GM18861 (cell line): ENCODE data around the gene GABRD.

Source experiments
- ATAC-seq: cut with Tn5 transposase; IDR thresholded peaks from one replicate; pipeline ENCODE4 v1.9.1; 2021; ENCODE audit not compliant: unreplicated experiment

GABRD gene

DNA sequence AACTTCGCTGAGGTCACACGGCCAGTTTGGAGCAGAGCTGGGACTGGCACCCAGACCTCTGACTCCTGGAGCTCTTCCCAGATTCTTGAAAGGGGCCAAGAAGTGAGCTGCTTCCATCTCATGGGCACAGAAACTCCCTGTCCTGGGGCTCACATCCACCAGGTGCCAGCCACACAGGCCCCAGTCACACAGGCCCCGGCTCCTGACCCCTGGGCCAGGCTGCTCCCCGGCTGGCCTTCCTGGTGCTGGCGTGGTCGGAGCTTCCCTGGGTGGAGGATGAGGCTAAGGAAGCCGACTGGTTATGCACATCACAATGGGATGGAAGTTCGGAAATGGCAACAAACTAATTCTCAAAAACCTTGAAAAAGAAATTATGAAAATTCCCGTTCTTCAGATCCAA, 3.0 kb upstream of the GABRD start:
- no peak for ATAC-seq

DNA sequence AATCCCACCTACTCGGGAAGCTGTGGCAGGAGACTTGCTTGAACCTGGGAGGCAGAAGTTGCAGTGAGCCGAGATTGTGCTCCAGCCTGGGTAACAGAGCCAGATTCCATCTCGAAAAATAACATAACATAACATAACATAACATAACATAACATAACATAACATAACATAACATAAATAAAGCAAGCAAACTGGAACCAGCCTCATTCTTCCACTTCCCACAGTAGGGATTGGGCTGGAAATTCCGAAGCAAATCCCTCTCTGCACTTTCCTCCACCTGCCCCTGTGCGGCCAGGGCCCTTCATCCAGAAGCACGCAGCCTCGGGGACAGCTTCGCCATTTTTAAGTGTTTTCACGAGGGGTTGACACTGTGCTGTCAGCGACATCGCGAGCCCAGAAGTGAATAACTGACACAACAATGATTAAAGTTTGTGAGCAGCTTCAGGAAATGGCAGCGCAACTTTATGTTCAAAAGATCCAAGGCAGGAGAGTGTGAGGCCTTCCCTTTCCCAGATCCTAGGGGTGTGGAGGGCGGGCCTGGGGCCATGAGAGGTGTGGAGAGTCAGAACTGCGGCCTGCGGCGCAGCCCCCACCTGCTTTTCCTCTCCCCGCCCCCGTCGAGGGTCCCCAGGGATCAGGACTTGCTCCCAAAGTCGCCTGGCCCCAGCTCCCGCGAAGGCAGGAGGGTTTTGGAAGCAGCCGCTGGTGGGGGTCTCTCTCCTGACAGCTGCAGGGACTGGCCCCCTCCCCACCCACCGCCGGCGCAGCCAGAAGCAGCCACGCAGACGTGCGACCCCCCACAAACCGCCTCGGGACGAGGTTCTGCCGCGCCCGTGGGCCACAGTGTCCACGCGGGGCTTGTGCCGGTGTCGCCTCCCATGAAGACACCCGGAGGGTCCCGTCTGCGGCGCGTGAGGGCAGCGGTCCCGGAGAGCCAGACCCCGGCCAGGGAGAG, 651 bp upstream of the GABRD start:
- no peak for ATAC-seq

DNA sequence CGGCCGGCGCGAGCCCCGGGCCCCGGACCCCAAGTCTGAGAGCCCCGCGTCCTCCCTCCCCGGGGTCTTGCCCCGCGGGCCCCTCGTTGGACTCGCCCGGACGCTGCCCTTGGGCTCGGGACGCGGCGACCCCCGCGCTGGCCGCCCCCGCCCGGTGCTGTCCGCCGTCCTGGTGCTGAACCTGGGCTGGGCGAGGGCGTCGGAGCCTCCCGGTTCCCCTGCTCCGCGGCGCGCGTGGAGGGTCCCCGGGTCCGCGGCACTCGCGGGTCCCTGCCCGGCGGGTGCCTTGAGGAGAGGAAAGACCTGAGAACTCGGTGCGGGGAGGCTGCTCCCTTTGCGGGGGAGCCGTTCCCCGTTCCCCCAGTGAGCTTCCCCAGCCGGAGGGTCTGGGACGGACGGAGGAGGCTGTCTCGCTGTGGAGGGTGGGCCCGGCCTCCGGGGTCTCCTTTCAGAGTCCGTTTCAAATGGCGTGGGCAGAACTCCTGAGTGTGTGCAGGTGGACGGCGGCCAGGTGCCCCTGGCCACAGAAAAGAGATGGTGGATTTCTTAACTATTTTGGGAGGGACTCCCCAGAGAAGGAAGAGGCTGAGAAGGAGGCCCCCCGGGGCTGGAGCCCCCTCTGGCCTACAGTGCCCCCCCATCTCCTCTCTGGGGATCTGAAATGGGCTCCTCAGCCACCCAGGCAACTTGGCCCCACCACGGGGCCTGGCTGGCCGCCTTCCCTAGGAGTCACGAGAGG, 595 bp downstream of the GABRD start:
- ATAC-seq, result no peak

DNA sequence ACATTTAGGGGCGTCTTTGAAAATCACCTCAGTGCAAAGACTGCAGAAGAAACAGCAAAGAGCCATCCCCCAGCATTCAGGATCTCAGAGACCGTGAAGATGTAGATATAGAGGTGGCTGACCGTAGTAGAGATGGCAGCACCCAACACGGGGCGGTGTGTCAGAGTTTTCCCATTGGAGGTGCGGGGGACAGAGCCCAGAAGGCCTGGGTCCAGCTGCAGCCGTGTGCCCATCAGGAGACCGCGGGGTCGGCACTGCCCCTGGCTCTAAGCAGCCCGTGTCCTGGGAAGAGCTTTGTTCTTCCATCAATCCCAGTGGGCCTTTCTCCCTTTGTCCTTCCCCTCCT, 1.1 kb downstream of the GABRD start:
- ATAC-seq, result no peak

DNA sequence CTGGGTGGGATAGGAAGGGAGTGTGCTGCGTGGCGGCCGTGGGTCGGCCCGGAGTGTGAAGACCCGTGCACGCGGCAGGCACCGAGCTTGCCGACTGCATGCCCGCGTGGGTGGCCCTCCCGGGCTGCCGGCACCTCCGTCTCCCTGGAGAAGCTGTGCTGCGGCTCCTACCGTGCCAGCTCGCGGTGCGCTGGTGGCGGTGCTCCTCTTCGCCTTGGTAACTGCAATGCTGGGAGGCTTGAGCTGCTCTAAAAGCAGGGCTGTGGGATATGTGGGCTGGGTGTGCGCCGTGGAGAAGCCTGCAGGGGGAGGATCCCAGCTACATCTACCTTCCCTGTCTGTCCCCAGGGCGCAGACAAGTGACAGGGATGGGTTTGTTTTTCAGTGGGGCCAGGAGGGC, 2.4 kb downstream of the GABRD start:
- no peak for ATAC-seq

DNA sequence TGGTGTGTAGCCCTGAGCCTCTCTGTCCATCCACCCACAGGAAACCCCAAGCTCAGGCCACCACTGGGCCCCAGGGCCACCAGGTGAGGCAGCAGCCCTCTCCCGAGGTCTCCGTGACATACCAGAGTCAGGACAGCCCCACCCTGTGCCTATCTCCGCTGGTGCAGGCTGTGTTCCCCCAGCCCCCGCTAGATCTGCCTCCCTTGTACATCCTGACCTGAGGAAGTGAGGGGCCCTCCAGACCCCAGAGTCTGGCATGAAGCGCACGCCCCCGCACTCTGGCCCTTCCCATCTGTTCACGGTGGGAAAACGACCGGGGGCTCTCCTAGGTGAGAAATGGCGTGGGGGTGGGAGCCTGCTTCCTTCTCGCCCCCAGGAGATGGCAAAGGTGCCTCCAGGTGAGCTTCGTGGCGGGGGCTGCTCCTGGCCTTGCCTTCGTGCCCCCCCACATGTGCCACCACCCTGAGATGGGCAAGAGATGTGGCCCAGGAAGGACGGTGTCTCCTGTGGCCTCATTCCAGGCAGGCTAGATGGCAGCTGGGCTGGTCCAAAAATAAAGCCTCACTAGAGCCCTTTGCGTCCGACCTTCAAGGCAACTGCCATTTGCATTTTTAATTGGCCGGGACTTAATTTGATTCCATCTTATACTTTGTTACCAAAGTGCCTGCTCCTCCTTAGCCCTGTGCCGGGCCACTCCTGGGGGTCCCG, 3.1 kb downstream of the GABRD start:
- ATAC-seq, result no peak

DNA sequence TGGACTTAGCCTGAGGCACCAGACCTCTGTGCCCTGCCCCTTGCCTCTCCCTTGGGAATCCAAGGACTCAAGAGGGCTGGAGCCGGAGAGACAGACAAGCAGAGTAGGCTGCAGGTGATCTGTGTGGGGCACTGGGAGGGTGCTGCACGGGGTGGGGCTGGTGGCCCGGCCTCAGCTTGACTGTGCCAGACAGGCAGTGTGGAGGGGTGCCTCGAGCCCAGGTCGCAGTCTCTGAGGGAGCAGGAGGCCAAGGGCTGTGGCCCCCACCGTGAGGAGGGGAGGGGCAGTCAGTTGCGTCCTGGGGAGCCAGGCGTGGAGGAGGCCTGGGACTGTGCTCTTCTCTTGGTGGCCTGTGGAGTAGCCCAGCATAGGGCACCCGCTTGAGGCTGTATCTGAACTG, 4.0 kb downstream of the GABRD start:
- no peak for ATAC-seq

DNA sequence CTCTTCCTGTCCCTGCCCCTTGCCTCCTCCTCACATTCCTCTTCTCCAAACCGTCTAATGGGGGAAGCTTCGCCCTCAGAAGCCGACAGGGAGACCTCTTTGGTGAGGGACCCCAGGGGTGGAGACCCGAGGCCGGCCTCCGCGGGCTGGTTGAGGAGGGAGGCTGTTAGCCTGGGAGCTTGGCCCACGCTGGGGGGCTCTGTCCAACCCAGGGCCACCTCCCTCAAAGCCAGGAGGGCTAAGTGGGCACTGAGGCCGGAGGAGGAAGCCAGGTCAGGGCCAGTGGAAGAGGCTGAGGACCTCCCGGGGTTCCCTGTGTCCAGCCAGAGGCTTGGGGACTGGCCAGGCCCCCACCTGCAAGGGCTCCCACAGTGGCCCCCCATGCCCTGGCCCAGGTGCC, 5.3 kb downstream of the GABRD start:
- no peak for ATAC-seq

DNA sequence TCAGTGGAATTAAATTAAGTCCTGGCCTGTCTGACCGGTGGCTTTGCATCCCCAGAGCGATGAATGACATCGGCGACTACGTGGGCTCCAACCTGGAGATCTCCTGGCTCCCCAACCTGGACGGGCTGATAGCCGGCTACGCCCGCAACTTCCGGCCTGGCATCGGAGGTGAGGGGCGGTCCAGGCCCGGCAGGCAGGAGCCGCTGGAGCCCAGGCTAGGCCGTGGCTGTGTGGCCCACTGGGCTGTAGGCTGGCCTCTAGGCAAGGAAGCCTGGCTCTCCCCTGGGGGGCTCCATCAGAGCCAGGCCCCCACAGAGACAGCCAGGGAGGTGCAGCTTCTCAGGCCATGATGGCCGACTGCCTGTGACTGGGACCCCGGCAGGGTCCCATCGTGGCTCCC, 5.7 kb downstream of the GABRD start:
- no peak for ATAC-seq

DNA sequence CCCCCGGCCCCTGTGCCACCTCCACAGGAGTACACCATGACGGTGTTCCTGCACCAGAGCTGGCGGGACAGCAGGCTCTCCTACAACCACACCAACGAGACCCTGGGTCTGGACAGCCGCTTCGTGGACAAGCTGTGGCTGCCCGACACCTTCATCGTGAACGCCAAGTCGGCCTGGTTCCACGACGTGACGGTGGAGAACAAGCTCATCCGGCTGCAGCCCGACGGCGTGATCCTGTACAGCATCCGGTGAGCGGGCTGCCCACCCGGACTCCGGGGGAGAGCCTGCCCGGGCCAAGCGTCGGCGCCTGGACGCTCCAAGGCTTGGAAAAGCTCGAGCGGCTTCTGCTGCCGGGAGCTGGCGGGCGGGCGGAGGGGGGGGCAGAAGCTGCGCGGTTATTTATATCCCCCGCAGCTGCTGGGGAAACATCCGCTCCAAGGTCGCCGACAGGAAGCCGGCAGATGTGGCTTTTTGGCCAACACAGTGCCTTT, 6.4 kb downstream of the GABRD start:
- no peak for ATAC-seq

DNA sequence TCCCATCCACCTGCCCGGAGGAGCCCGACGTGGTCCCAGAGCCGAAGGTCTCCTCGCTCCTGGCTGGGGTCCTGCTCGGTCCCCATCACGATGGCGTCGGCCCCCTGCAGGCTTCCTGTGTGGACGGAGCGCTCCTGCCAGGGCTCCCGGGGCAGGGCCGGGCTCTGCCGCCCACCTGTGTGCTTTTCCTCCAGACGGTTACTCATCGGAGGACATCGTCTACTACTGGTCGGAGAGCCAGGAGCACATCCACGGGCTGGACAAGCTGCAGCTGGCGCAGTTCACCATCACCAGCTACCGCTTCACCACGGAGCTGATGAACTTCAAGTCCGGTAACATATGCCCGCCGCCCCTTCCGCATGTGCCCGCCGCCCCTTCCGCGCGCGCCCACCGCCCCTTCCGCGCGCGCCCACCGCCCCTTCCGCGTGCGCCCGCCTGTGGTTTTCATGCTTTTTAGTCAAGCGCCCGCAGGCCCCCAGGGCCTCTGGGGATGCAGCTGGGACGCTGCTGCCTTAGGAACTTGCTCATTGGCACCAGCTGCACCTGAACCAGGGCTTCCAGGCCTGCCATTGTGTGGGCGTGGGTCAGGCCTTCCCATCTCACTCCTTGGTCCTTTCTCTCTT, 8.9 kb downstream of the GABRD start:
- no peak for ATAC-seq

DNA sequence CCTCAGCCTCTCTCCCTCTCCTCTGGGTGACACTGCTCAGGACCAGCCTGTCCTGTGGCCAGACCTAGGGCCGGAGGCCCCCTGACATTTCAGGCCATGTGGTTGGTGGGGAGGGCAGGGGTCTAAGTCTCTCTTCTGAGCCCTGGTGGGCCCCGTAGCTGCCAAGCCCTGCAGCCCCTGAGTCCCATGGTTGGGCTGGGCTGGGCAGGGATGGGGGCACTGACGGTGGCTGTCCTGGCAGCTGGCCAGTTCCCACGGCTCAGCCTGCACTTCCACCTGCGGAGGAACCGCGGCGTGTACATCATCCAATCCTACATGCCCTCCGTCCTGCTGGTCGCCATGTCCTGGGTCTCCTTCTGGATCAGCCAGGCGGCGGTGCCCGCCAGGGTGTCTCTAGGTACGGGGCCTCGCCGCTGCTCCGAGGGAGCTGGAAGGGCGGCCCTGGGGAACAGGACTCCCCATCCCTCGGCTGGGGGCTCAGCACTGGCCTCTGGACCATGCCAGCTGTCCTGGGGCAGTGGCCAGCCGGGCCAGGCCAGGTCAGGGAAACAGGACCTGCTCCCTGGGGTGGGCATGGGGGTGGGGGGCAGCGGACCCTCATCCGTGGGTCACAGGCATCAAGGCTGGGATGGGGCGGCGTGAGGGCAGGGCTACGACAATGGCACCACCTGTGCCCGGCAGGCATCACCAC, 9.9 kb downstream of the GABRD start:
- ATAC-seq, result no peak

DNA sequence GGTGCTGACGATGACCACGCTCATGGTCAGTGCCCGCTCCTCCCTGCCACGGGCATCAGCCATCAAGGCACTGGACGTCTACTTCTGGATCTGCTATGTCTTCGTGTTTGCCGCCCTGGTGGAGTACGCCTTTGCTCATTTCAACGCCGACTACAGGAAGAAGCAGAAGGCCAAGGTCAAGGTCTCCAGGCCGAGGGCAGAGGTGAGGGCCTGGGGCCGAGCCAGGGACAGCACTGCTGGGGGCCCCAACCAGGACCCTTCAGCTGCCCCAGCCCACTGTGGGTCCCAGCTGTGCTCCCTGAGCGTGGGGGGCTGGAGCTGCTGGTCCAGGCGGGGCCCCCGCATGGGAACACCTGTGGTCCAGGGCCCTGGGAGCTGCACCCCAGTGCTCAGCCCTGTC, 10.4 kb downstream of the GABRD start:
- ATAC-seq, result no peak

DNA sequence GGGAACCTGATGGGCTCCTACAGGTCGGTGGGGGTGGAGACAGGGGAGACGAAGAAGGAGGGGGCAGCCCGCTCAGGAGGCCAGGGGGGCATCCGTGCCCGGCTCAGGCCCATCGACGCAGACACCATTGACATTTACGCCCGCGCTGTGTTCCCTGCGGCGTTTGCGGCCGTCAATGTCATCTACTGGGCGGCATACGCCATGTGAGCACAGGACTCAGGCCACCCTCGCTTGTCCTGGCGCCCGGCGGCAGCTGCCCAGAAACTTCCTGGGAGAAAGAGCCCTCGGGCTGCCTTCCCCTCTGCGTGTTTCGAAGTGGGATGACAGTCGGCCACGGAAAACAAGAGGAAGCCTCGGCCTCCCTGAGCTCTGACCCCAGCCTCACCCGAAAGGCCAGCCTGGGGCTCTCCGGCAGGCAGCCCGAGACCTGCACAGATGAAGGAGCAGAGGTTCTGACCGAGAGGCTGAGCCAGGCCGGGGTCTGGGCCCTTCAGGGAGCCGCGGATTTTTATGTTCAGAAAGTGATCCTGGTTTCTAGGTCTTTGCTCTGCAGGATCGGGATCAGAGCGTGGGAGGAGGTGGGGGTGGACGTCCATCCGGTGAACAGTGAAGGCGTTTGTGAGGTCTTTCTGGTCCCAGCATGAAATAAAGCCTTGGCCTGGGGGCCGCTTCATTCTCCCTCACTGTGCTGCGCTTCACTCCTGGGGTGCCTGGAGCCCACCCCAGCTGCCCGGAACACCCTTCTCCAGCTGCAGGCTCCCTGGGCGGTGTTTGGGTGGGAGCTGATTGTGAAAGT, 11.1 kb downstream of the GABRD start:
- ATAC-seq, result no peak

DNA sequence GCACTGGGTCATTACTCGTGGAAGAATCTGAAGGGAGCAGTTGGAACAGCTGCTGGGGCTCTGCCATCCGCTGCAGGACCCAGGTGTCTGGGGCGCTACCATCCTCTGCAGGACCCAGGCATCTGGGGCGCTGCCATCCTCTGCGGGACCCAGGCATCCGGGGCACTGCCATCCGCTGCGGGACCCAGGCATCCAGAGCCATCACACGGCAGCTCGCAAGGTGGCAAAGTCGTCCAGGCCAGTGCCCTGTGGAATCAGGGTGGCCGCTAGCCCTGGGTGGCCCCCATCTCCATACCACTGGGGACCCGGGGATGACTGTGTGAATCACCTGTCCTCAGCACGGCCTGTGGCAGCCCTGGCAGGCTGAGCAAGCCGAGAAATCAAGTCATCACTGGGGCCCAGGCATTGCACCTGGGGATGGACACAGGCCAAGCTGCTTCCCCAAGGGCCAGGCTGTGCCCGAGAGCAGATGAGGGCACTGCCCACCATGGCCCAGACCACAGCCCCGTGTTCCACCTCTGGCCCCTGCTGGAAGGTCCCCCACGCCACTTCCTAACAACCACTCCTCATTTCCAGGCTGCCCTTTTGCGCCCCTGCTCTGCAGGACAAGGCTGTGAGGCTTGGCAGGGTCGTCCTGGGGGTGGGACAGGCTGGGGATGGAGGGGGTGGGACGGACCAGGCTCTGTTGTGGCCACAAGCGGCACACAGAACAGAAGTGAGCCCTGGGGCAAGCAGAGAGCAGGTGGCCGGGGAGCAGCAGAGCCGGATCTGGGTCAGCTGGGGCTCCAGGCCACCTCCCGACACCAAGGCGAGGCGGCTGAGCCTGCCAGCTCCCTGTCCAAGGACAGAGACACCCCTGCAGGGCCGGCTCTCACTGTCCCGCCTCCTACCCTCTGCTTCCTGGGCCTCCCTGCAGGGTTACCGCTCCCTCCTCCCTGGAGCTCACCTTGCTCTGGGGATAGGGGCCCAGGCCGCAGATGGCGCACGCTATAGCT, 12.7 kb downstream of the GABRD start:
- ATAC-seq, result no peak

DNA sequence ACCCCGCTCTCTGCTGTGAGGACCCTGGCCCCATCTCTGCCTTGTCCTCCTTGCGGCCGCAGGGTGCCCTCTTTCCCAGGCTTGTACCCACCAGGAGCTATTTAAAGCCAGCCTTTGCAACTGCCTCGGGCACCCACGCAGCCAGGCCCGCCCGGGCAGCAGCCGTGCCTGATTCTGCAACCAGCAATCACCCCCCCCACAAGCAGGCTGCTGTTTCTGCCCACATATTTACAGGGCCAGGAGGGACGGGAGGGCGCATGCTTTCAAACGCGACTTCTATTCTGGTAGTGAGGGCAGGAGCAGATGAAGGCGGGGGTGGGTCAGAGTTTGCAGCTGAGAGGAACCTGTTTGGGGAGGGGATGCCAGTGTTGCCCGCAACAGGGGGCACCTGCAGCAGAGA, 13.6 kb downstream of the GABRD start:
- ATAC-seq, result no peak

DNA sequence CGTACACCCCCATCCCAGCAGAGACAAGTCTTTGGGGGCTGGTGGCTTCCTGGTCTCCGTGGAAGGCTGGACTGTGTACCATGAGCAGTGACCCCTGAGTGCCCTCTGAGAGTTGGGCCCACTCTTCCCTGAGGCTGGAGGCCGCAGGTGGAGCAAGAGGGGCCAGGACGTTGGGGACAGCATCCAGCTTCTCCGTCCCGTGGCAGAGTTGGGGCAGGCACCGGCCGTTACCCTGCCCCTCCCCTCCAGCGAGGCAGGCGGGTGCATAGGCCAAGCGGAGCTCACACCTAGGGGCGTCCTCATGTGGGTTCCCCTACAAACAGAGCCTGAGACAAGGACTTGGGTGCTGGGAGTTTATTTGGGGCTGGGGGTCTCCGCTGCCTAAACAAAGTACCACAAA, 14.0 kb downstream of the GABRD start:
- no peak for ATAC-seq

DNA sequence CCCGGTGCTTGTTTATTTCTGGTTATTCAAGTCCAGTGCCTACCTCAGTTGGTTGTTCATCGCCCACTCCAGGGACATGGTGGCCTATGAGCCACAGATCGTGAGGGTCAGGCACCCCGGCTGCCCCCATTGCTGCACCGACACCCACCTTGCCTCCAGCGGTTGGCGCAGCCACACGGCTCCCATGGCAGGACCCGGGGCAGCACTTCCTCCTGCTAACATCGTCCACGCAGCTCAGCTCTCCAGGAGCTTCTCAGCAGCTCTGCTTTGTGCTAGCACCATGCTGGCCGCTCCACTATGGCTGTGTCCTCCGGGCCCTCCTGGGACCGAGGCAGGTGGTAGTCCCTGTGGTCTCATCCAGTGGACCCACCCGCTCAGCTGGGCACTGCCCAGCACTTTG, 17.1 kb downstream of the GABRD start:
- ATAC-seq, result no peak
